Dermis blood vessel endothelial cell (primary cell): Measurements from ENCODE around the gene CUL3. TPM values are rescaled to one million over a fixed set of nuclear protein-coding genes. Genes with fewer than 3 reads are reported as not detected.

Experiments
- DNase-seq: peaks from one replicate; pipeline ENCODE4 v3.0.0; 2010
- total RNA-seq: library from RNA; depleted of rRNA; stranded (reverse); fragments of >200 nt; gene quantifications from 2 replicates; pipeline ENCODE4 v1.2.3, GENCODE V29; 2014

Gene CUL3
- total RNA-seq, 1 donor from 2014 or later: 69.4 TPM

DNA sequence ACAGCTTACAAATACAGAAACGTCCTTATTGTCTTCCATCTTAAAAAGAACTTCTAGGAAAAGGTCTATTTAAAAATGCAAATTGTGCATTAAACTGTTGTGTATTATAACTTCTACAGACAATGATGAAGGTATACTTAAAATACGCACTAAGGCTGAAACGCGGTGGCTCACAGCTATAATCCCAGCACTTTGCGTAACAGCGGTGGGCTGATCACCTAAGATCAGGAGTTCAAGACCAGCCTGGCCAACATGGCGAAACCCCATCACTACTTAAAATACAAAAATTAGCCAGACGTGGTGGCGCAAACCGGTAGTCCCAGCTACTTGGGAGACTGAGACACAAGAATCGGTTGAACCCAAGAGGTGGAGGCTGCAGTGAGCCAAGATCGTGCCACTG is 4.9 kb downstream of the CUL3 start:
- no peak for DNase-seq

DNA sequence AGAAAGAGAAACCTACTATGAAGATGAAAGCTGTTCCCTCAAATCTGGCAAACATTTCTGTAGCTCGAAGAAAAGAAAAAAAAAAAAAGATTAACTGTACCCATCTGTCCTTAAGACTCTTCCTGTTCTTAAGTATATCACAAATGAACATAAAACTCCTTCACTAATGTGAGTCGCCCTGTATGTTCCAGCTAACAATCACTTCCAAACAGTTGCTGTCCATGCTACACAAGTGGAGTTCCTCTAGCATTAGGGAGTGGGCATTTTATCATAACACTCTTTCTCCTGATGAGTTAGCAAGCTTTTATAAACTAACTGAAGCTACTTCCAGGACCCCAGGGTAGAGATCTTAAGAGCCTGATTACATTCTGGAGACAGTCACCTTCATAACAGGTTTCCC is 5.8 kb downstream of the CUL3 start:
- DNase-seq: peak; percentile 41

DNA sequence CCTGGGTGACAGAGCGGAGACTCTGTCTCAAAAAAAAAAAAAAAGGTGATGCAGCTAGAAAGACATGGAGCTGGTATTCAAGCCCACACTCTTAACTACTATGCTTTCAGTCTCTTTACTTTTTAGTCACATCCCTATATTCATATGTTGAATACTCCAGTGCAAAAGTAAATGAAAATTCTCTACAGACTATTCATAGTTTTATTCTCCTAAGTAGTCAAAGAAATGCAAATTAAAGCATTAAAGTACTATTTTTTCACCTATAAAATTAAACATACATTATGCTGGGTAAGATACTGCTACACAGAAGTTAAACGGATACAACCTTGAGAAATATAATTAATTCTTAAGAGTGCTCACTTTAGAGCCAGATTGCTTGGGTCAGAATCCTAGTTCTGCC is 7.6 kb downstream of the CUL3 start:
- no peak for DNase-seq

DNA sequence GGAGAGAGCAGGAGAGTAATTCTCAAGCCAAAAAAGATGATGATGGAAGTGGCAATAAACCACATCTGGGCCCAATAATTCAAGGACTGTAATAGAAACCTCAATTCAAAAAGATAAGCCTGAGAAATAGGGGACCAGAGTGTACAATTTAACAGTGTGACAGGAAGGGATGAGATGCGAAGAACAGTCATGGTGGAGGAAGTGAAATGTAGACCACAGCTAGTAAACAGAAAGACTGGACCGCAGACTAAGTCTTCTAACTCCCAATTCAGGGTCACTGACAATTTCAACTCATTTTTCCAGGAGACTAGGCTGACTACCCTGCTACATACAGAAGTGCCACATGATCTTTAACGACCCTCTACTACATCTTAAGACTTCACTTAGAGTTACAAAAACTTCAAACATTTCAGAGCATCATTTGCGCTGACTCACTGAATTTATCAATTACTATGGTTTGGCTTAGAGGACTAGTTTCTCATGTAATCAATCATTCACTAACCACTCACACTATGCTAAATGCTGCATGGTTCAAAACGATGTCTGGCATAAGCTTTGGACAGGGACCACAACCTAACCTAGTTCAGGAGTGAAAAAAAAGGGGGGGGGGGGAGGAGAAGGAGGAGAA is 9.0 kb downstream of the CUL3 start:
- no peak for DNase-seq

DNA sequence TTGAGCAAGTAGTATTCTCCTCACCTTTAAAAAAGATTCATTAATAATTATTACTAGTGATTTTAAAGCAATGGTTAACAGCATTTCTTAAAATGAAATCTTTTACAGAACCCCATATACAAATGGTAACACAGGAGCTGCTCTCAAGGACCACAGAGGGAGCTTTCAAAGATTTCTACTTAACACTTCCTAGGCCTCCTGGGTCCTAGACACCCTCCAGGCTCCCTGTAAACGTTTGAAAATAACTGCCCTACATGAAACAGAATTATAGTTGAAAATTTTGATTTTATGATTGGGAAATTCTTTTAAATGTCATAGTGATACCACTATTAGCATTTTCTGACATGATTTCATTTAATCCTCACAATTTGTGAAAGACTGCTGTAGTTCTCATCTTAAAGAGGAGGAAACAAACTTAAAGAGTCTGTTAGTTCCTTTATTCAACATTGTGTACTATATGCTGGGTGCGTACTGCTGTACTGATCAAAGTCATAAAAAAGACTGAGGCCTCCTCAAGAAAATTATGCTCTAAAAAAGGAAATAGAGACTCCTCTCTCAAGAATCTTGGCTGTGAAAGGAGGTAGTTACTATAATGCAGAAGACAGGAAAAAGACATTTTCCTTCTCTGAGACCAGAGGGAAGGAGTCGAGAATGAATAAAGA is 10.6 kb downstream of the CUL3 start:
- no peak for DNase-seq

DNA sequence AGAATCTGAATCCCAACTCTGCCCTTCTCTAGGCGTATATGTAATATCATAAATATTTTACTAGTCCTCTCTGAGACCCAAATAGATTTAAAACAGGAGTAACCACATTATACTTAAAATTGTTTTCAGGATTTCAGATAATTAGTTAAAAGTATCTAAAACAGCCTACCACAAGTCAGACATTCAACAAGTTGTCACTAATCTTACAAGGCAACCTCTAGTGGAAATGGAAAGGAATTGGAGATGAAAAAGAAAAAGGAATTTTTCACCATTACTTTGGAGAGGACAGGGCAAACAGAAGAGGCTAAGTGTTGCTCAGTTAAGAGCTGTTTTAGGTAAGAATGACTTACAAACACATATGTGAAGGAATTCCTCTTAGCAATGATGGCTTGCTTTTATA is 11.4 kb downstream of the CUL3 start:
- DNase-seq: no peak

DNA sequence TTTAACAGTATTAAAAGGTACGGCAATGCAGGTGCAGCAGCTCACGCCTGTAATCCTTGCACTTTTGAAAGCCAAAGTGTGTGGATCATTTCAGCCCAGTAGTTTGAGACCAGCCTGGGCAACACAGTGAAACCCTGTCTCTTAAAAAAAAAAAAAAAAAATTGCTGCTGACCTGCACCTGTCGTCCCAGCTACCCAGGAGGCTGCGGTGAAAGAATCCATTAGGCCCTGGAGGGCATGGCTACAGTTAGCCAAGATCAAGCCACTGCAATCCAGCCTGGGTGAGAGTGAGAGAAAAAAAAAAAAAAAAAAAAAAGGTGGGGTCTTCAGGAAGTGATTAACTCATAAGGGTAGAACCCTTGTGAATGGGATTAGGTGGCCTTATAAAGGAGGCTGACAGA is 12.8 kb downstream of the CUL3 start:
- DNase-seq: no peak

DNA sequence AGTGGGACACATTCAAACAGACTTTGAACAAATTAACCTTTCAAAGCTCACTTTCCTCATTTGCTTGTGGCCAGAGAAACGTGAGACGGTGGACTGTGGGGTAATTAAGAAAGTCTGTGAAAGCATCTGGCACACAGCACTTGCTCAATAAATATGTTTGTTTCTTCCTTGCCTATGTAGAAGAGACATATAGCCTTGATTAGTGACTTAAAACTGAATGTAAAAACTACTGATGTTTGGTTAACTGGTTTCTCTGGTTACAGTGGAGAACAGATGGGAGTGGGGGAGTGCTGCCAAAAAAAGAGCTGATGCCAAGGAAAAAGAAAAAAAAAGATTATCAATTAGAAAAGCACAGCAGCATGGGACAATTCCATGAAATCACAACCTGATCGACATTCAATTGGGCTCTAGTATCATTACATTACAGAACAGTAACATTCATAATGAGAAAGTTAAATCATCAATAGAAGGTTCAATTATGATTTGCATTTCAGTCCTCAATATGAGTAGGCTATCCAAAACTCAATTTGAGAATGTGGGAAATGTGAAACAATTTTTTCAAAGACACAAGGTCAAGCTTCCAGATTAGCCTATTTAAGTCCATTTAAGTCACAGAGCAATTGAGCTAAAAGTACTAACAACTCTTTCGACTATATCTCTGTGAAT is 14.7 kb downstream of the CUL3 start:
- DNase-seq: no peak

DNA sequence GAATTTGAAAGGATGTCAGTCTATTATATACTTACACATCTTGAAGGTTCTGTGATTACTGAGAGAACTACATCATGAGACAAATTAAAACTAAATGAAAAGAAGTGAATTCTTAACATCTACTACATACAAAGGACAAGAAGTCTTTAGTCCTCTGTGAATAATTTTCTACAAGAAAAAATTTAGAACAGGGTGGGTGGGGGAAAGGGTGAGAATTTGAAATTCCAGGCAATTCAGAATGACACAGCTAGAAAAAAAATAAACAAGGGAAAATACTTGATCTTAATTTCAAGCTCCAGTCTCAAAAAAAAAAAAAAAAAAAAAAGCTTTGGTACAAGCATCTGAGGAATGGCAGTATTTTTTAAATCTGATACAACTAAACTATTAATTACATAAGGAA is 15.5 kb downstream of the CUL3 start:
- DNase-seq: no peak

DNA sequence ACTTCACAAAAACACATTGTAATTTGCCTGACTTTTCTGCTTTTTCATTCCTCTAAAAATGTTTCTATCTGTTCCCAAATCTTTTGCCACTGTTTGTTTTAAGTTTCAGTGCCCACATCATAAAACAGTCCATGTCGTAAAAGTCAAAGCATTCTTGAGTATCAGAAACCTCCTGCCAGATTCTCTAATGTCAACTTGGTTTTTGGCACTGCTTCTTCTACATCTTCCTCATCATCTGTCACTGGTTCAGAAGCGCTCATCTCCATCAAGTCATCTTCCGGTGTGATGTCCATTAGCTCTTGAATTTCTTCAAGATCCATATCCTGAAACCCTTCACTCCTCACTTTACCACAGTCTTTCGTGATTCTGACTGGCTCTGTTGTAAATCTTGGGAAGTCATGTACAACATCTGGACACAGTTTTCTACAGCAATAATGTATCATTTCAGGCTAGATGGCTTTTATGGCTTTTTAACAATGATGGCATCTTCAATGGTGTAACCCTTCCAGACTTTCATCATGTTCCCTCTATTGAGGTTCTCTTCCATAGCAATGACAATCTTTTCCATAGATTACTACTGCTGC is 19.6 kb downstream of the CUL3 start:
- DNase-seq: no peak

DNA sequence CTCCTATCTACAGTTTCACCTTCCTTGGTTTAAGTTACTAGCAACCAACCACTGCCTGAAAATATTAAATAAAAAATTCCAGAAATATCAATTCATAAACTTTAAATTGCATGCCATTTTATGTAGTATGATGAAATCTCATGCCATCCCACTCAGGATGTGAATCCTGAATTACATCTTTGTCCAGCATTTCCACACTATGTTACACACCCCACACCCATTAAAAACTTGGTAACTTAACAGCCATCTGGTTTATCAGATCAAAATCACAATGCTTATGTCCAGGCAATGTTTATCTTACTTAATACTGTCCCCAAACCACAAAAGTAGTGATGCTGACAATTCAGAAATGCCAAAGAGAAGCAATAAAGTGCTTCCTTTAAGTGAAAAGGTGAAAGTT is 21.6 kb downstream of the CUL3 start:
- DNase-seq: no peak

DNA sequence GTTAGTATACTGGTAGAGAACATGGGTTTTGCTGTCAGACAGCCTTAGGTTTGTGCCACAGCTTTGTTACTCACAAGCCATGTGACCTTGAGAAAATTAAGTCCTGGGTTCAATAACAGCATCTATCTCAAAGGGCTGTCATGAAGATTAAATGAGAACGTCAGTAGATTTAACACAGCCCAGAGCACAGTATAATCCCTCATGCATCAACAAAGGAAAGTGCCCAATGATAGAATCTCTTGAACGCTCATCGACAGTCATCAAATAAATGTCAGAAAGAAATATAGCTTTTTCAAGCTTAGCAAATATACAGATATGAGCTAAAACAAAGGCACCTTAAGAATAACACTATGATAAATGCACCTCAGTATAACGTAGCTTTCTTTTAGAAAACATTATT is 22.3 kb downstream of the CUL3 start:
- no peak for DNase-seq

DNA sequence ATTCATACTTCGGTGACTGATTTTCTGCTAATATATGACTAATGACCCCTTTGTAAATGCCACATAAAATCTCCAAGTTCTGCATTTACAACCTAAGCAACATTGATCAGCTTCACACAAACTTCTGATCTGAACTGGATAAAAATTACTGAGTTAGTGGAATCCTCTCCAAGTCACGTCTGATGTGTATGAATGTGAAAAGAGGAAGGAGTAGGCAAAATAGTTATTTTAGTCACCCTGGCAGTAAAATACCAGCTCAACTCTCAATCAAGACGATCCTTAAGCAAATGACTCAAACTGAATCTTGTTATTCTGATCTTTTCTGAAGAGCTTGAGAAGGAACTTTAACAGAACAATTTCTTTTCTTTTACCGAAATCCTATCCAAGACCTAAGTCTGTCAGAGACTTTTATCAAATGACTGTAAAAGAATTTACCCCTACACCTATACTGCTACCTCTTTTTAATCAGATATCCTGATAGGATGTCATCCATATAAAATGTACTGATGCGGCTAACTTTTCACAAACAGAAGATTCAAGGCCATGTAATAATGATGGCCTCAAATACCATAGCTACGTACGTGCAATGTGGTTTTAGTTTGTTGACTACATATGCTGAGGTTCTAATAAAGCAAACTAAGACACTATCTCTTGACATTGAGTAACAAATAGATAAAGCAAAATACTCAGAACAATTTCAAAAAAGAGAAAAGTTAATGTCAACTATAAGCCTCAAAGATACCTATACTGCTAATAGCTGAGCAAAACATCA is 23.7 kb downstream of the CUL3 start:
- DNase-seq: no peak

DNA sequence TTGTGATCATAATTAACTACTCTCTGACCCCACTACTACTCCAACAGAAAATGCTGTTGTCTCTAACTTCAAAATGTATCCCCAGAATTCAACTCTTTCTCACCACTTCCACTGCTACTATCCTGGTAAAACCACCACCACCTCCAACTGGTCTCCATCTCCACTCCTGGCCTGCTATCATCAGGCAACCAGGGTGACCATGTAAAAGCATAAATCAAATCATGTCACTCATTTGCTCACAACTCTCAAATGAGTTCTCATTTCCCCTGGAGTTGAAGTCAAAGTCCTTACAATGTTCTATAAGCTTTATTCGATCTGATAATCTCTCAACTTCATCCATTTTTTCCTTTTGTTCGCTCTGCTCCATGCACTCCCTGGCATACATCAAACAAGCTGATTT is 24.6 kb downstream of the CUL3 start:
- DNase-seq: no peak

DNA sequence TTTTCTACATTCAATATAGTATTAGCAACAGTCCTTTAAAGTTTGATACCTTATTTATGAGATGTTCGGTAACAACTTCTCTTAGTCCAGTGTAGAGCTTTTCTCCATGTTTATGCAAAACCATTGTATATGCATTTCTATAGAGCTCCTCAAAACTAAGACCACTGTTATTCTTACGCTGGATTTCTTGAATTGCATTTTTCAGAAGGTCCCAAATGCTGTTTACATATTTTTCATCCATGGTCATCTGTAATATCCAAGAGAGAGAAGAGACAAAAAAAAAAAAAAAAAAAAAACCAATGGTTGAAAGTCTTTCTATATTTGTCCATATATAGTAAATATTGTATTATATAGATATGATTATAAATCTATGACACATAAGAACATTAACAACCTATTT is 27.6 kb downstream of the CUL3 start:
- DNase-seq: no peak

DNA sequence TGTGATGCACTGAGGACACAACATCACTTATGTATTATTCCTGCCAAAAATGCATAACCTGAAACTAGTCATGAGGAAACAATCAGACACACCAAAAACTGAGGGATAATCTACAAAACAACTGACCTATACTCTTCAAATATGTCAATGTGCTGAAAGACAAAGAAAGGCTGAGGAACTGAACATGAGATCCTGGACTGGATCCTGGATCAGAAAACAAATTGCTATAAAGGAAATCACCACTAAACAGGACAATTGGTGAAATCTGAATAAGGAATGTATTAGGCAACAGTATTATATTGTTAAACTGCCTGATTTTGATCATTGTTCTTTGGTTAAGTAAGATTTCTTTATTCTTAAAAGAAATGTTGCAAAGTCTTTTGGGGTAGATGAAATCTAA is 28.8 kb downstream of the CUL3 start:
- peak; percentile 16 for DNase-seq

DNA sequence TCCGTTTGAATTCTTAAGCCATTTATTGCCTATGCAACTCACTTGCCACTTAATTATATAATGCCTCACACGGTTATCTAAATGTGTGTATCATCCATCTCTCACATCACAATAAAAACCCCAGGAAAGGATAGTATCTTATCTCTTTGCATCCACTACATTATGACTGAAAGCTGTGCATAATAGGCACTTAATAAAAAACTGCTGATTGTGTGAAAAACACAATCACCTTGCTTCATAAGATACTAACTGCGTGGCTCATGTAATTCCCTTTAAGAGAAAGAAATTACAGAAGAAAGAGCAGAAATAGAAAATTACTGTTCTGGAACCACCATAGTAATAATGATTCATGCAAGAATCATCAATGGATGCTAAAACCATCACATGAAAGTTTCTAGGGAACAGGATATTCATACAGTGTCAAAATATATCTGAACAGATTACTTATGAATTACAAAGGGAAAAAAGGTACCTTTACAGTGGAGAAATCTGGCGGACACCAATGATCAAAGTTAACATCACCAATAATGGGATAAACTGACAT is 29.3 kb downstream of the CUL3 start:
- DNase-seq: no peak

DNA sequence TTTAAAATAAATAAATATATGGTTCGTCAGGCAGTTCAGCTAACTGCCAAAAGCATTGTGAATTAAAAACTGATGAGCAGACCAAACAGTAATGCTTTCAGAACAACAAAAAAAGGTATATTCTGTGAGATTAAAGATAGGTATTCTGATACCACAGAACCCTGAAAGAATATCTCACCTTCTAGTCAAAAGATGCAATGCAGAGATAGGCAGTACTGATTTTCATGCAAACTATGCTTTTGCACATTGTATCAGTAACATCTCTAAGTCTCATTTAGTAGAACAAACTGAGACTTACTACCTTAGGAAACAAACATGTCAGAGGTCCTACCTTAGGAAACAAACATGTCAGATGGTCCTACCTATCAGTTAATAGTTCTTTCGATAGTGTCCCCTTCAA is 32.4 kb downstream of the CUL3 start:
- DNase-seq: no peak

DNA sequence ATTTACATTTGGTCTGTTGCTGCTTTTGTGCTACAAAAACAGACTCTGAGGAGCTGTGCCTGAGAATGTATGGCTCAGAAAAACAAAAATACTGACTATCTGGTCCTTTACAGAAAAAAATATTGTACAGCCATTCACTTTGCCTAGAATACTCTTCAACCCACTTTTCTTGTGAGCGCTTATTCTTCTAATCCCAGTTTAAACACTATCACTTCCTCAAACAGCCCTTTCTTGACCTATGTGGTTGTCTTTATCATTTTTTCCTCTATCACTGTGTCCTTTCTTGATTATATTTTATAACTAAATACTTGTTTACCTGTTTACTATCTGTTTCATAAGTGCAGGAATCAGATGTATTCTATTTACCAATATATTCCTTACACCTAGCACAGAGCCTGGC is 33.5 kb downstream of the CUL3 start:
- DNase-seq: no peak

DNA sequence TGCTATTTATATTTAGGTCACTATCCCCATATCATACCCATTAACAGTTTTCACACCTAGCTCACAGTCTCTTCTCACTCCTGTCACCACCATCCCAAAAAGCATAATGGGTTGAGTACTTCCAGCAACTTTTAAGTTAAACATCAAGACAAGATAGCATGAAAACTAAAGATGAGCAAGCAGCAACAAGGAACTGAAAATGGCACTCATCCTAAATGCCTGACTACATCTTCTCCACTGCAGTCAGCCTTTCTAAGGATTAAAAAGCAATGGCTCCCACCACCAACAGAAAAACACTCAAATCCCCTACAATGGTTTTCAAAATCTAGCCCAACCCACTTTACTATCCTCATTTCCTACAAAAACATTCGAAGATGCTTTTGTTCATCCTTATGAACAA is 38.2 kb downstream of the CUL3 start:
- no peak for DNase-seq

DNA sequence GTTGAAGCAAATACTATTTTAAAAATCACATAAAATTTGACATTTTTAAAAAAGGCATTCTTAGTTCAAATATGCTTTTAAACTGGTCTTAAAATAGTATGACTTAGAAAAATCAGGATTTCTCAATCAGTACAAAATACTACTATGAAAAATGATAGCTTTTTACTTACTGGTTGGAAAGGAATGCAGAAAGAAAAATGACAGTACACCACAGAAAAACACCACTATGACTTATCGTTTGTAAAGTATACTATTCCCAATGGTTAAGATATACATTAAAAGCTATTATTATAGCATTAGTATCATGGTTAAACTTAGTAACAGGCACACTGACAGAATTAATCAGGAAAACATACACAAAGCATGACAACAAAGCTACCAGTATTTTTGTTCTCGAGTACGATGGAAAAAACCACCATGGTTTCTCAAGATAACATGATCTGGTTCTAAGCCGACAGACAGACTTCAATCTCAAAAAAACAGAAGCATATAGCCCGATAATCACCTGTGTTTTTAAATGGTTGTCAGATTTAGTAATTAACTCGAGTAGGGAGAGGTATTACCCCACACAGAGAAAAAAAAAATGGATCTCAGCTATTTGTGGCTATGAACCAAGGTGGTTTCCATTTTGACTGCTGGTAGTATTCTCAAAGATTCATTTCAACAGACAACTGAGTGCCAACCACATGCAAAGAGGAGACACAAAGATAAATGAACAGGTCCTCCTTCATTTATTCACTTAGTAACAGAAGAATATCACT is 39.1 kb downstream of the CUL3 start:
- DNase-seq: no peak

DNA sequence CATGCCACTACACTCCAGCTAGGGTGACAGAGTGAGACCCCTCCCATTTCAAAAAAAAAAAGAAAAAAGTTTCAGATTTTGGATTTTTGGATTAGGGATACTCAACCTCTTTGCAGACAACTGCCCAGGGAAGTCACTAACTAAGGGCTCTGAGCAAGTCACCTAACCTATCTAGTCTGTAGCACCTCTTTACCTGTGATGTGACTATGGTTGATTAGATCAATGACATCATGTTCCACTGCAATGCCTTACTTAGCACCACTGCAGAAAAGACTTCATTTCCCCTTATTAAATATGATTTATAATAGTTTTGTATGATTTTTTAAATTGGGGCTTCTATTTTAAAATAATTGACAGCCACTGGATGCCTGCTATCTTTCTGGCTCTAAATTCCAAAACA is 41.2 kb downstream of the CUL3 start:
- DNase-seq: no peak
